Chondrocyte (in vitro differentiated cells): Measurements from ENCODE around the gene BCAN. TPM values are rescaled to one million over a fixed set of nuclear protein-coding genes. Genes with fewer than 3 reads are reported as not detected.

Experiments
- DNase-seq: peaks from one replicate; pipeline ENCODE4 v3.0.0; 2021; ENCODE audit warnings: mixed read lengths, low spot score
- H3K27ac Mint-ChIP-seq: one replicate; pipeline ENCODE4 v1.8.0; 2021; ENCODE audit warnings: mild to moderate bottlenecking, moderate library complexity, mixed read lengths; ENCODE audit not compliant: unreplicated experiment
- H3K27me3 Mint-ChIP-seq: 2 replicates; pipeline ENCODE4 v1.8.0; 2021; ENCODE audit warnings: low read depth, mixed read lengths
- H3K36me3 Mint-ChIP-seq: 2 replicates; pipeline ENCODE4 v1.8.0; 2021; ENCODE audit warnings: low read depth, mixed read lengths
- H3K4me1 Mint-ChIP-seq: 2 replicates; pipeline ENCODE4 v1.8.0; 2021; ENCODE audit warnings: low read depth, mild to moderate bottlenecking, mixed read lengths
- H3K4me3 Mint-ChIP-seq: one replicate; pipeline ENCODE4 v1.8.0; 2021; ENCODE audit warnings: mild to moderate bottlenecking, moderate library complexity, mixed read lengths; ENCODE audit not compliant: unreplicated experiment
- H3K9me3 Mint-ChIP-seq: 2 replicates; pipeline ENCODE4 v1.8.0; 2021; ENCODE audit warnings: low read depth, mixed read lengths
- total RNA-seq: library from RNA; stranded (reverse); gene quantifications from 3 replicates; pipeline ENCODE4 v1.2.1, GENCODE V29; 2021
- TF ChIP-seq, protein P1 (sequence below): fragments of 200-600 bp; sonication (generic); IDR thresholded peaks from 2 replicates; pipeline ENCODE4 v1.5.0; 2021; ENCODE audit warnings: antibody characterized with exemption, mild to moderate bottlenecking, moderate library complexity

BCAN gene
- total RNA-seq, 1 donor from 2014 or later, result not detected

GRCh38 chr1:156662800-156663055, 20.8 kb downstream of the BCAN start:
- DNase-seq, result no peak
- Mint-ChIP-seq H3K4me3 (no peak overlapping the region), H3K27ac (no peak overlapping the region), H3K36me3 (no peaks in the 10 kb centered on the region), H3K4me1 (peaks cover 70% of the 10 kb centered on the region), H3K9me3 (no peaks in the 10 kb centered on the region), H3K27me3 (no peaks in the 10 kb centered on the region)
- TF ChIP-seq, protein P1, sequence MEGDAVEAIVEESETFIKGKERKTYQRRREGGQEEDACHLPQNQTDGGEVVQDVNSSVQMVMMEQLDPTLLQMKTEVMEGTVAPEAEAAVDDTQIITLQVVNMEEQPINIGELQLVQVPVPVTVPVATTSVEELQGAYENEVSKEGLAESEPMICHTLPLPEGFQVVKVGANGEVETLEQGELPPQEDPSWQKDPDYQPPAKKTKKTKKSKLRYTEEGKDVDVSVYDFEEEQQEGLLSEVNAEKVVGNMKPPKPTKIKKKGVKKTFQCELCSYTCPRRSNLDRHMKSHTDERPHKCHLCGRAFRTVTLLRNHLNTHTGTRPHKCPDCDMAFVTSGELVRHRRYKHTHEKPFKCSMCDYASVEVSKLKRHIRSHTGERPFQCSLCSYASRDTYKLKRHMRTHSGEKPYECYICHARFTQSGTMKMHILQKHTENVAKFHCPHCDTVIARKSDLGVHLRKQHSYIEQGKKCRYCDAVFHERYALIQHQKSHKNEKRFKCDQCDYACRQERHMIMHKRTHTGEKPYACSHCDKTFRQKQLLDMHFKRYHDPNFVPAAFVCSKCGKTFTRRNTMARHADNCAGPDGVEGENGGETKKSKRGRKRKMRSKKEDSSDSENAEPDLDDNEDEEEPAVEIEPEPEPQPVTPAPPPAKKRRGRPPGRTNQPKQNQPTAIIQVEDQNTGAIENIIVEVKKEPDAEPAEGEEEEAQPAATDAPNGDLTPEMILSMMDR, result no peak

- Mint-ChIP-seq H3K4me1 (peaks cover 72% of the 10 kb centered on the region), H3K9me3 (no peaks in the 10 kb centered on the region), H3K27ac (peak overlapping the region; percentile 58), H3K4me3 (no peak overlapping the region), H3K27me3 (no peaks in the 10 kb centered on the region), H3K36me3 (no peaks in the 10 kb centered on the region)
- TF ChIP-seq, protein P1, result no peak
- no peak for DNase-seq
Observed at GRCh38 chr1:156663178-156663577, 21.3 kb downstream of the BCAN start.

GRCh38 chr1:156664046-156664766, 22.3 kb downstream of the BCAN start:
- Mint-ChIP-seq H3K4me3 (no peak overlapping the region), H3K9me3 (no peaks in the 10 kb centered on the region), H3K4me1 (peaks cover 72% of the 10 kb centered on the region), H3K36me3 (no peaks in the 10 kb centered on the region), H3K27me3 (no peaks in the 10 kb centered on the region), H3K27ac (peak overlapping the region; percentile 80)
- TF ChIP-seq, protein P1, result no peak
- no peak for DNase-seq

DNA sequence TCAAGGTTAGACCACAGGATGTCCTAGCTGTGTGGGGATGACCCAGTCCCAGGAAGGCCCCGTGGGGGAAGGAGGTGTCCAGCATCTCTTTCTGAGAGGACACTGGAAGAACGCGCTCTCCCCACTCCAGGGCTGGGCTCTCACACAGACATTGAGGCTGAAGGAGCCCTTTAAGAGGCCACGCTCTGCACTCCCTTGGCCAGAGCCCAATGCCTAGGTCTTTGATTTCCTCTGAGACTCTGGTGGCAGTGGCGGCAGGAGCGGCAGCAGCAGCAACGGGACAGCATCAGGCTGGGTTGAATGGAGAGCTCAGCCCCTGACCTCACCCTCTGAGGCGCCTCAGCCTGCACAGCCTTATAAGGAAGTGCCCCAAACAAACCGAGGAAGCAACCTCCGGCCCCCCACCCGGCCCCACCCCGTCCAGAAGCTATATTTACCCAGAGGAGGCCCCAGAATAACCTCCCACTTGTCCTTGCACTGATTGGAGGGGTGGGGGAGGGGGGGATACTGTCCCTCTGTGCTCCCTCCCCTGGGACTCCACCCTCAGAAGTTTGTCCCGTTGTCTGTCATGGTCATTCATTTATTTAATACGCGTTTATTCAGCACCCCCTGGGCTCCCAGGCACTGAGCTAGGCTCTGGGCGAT, 23.0 kb downstream of the BCAN start:
- Mint-ChIP-seq H3K9me3 (no peaks in the 10 kb centered on the region), H3K36me3 (no peaks in the 10 kb centered on the region), H3K4me3 (no peak overlapping the region), H3K27ac (peak overlapping the region; percentile 80), H3K27me3 (peaks cover 3% of the 10 kb centered on the region), H3K4me1 (peaks cover 65% of the 10 kb centered on the region)
- no peak for DNase-seq
- TF ChIP-seq, protein P1, result no peak

DNA sequence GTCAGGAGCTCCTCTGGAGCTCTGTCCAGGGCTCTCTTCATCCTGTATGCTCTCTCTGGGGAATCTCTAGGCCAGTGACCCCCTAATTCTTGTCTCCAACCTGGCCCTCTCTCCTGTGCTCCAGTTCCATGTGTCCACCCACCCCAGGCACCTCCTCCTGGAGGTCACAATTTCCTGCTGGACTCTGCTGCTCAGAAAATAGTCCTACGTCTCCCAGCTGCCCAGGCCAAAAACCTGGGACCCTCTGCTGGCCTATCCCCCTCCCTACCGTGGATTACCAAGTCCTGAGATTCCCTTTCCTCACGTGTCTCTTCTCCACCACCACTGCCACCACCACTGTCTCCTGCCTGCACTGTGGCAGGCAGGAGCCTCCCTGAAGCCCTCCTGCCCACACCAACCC, 23.6 kb downstream of the BCAN start:
- DNase-seq, result no peak
- H3K36me3 Mint-ChIP-seq, result no peaks in the 10 kb centered on the region
- H3K4me3 Mint-ChIP-seq, result no peak overlapping the region
- H3K27ac Mint-ChIP-seq, result no peak overlapping the region
- TF ChIP-seq, protein P1, result no peak
- H3K9me3 Mint-ChIP-seq, result no peaks in the 10 kb centered on the region
- peaks cover 59% of the 10 kb centered on the region for H3K4me1 Mint-ChIP-seq
- H3K27me3 Mint-ChIP-seq, result peaks cover 3% of the 10 kb centered on the region
